Breast epithelium (tissue), 3 donors: ENCODE measurements around the gene MARK3.

Experiments used
- POLR2A ChIP-seq: fragments of 450-650 bp; IDR thresholded peaks from one replicate; pipeline ENCODE4 v1.6.1; 2016; ENCODE audit warnings: antibody characterized with exemption, mild to moderate bottlenecking, moderate library complexity
- POLR2AphosphoS5 ChIP-seq, 3 donors: sonication (generic); formaldehyde crosslinking; IDR thresholded peaks; one replicate each; pipeline ENCODE4 v1.6.1; 2017; ENCODE audit warnings: antibody characterized with exemption in 3 of 3
- TF ChIP-seq, protein P1 (sequence below), 3 donors: fragments of 450-650 bp; IDR thresholded peaks; one replicate each; pipeline ENCODE4 v1.5.1; 2016 to 2017; ENCODE audit warnings: antibody characterized with exemption in 3 of 3, mild to moderate bottlenecking in 3 of 3, moderate library complexity in 3 of 3

DNA sequence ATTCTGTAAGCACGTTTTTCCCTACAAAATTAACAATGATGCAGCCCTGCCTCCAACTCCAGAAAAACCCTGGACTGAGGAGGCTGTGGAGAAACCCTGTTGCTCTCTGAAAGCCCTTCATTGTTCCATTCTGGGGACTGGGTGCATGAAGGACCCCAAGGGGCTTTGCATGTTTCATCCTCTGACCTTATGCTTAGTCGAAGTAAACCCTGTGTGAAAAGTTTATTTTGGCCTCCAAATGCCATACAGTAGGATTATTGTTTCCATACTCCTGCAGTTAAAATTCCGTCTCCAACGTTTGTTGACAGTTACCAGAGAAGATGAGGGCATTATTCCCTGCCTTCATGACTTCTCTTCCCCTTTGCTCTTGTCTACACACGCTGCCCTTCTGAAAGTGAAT is 91.4 kb downstream of the MARK3 start:
- TF ChIP-seq, protein P1, sequence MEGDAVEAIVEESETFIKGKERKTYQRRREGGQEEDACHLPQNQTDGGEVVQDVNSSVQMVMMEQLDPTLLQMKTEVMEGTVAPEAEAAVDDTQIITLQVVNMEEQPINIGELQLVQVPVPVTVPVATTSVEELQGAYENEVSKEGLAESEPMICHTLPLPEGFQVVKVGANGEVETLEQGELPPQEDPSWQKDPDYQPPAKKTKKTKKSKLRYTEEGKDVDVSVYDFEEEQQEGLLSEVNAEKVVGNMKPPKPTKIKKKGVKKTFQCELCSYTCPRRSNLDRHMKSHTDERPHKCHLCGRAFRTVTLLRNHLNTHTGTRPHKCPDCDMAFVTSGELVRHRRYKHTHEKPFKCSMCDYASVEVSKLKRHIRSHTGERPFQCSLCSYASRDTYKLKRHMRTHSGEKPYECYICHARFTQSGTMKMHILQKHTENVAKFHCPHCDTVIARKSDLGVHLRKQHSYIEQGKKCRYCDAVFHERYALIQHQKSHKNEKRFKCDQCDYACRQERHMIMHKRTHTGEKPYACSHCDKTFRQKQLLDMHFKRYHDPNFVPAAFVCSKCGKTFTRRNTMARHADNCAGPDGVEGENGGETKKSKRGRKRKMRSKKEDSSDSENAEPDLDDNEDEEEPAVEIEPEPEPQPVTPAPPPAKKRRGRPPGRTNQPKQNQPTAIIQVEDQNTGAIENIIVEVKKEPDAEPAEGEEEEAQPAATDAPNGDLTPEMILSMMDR (IDR thresholded peaks at IDR 0.05), result no peak
- TF ChIP-seq POLR2A (no peak), POLR2AphosphoS5 (IDR thresholded peaks at IDR 0.05) (no peak)
